Measurements from ENCODE around the gene FLVCR2.
A peak's percentile ranks its signal among the peaks of the same experiment; 100 is the strongest.

Gene FLVCR2

GRCh38 chr14:75649773-75650172, 71.4 kb downstream of the FLVCR2 start:
- no peak for DNase-seq
- intact Hi-C loops (cut with DNase I): no loop called here

DNA sequence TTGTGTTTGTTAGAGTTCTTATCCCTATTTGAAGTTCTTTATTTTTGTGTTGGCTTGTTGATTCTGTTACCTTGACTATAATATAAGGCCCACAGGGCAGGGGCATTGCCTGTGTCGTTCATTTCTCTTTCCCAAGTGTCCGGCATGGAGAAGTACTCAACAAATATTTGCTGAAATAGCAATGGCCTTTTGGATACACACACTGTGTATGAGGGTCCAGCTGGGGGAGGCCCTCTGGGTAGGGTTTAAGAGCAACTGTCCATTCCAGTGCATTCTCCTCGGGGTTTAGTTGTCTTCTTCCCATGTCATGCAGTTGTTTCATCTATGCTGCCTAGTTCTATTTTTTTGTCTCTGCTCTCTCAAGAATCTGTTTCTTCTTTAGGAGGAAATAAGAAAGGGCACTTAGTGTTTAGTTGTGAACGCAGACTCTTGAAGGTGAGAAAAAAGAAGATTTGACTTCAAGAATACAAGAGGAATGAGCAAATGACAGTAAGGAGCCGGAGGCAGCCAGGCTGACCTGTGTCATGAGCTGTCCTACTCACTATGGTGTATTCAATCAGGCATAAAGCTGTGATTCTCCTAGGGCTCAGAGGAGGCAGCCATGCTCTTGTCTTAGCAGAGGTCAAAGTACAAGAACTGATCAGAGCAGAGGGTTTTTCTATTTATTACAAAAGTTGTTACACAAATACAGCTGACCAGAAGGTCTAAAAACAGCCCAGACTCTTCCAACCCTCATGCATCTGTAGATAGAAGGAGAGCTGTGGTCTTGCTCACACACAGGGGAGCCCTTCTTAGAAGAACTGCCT, 72.0 kb downstream of the FLVCR2 start:
- DNase-seq: no peak
- intact Hi-C loops (cut with DNase I): no loop called here

DNA sequence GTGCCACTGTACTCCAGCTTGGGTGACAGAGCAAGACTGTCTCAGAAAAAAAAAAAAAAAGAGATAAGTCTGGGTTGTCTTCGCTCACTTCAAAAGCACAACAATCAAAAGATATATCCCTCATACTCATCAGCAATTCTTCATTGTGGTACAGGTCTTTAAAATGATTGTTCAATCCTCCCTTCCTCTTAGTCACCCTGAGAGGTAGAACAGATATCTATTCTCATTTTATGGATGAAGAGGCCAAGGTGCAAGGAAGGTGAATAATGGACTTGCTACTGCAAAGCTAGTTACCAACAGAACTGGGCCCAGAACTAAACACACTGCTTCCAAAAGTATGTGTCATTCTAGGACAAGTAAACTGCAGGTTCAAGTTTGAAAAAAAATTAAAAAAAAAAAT, 75.1 kb downstream of the FLVCR2 start:
- intact Hi-C loops (cut with DNase I): no loop called here
- no peak for DNase-seq

DNA sequence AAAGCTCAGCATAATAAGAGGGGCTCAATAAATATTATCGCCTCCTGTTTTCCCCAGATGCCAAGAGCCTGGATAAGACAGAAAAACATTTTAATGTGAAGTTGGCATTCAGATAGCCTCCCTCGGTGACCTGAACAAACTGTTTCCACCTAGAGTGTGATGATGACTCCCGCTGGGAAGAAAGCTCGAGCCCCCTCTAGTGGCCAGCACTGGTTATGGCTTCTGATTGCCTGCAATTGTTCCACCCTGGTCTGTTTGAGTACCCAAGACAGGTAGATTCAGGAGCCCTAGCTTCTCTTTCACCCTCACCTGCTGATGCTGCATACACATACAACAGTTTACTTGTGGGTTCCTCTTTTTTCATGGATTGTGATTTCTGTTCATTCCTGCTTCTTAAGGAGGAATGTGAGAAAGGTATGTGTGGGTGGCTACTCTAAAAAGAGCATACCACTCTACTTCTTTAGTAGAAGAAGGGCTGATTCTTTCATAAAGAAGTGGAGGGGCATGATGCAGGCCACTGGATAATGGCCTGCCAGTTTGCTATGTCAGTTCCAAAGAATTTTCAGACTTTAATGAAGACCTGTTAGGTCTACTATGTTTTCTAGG, 75.8 kb downstream of the FLVCR2 start:
- intact Hi-C loops (cut with DNase I): loop anchor here (2.0 kb wide), 1 partner anchor 77 kb away; no protein-coding TSS in a partner anchor
- peak; percentile 70 to 94 (median 87) for DNase-seq

DNA sequence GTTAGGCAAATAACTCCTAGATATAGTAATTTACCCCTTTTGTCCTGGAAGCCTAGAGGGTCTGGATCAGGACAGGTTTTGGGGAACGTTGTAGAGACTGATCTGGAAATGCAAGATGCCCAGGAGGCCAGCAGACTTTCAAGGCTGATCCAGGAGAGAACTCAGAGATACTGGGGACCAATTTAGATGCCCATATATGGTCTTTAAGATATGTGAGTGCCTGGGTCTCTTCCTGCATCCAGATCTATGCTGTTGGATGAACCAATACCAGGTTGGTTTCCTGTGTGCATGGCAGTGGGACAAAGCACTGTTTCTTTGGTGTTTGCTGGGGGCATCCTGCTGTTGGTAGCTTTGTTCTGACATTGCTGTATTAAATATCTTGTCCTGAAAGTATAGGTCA, 76.8 kb downstream of the FLVCR2 start:
- no peak for DNase-seq
- intact Hi-C loops (cut with DNase I): loop anchor here (2.0 kb wide), 1 partner anchor 78 kb away; no protein-coding TSS in a partner anchor

- DNase-seq: no peak
- intact Hi-C loops (cut with DNase I): no loop called here
These were observed 78.9 kb downstream of the FLVCR2 start for GRCh38 chr14:75657331-75657730.

DNA sequence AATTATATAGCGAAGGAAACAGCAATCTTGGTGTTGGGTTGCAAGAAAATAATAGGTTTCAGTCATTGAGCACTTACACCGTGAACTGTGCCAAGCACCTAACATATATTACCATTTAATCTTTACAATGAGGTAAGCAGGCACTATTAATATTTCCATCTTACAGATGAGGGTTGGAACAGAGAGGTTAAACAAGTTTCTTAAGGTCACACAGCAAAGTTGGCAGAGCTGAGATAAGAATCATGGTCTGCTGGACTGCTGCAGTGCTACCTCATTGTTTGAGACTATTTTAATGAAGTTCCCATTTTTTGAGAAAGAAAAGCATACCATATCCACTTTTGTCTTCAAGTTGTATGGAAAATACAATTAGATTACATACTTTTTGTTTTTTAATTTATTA, 80.5 kb downstream of the FLVCR2 start:
- intact Hi-C loops (cut with DNase I): no loop called here

DNA sequence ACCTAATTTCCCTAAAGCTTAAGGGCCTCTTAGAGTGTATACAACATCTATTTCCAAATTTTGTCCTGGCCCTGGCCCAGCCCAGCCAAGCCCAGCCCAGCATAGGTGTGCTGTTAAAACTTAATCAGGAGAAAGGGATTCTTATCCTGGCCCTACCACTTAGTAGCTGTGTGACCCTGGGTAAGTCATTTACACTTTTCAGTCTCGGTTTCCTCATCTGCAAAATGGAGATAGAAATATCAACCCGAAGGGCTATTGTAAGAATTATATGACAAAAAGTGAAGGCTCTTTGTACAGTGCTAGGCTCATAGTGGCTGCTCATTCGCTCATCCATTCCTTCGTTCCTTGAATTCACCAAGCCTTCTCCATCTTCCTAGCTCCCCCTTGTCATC, 81.8 kb downstream of the FLVCR2 start:
- no peak for DNase-seq
- intact Hi-C loops (cut with DNase I): no loop called here

More for the DNA sequence above, 80.5 kb downstream of the FLVCR2 start:
- DNase-seq: no peak

- intact Hi-C loops (cut with DNase I): no loop called here
- DNase-seq: peak; percentile 93 to 99 (median 97)
These were observed 82.4 kb downstream of the FLVCR2 start, which contains the start of the genes ERG28 and TTLL5 for GRCh38 chr14:75660630-75661498. TSS of gene ERG28 (minus strand) at chr14:75660876. CDS start at chr14:75657502, 3,374 bp downstream. TSS of gene TTLL5 (plus strand) at chr14:75661246. CDS start at chr14:75663150, 1,904 bp downstream.

GRCh38 chr14:75661499-75661814, 83.0 kb downstream of the FLVCR2 start:
- intact Hi-C loops (cut with DNase I): no loop called here
- DNase-seq: no peak

DNA sequence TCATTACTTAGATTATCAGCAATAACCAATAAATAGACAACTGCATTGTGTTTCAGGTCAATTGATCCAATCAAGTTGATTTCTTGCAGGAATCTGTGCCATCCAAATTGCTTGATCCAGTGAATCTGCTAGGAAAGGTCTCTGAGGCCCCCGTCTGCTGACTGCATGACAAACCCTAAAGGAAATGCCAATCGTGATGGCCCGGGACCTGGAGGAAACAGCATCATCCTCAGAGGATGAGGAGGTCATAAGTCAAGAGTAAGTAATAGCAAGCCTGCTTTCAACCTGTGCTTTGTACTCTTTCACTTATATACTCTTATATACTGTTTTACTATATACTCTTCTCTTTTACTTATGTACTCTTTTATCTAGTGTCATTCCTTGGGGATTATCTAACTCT, 84.5 kb downstream of the FLVCR2 start:
- intact Hi-C loops (cut with DNase I): no loop called here

DNA sequence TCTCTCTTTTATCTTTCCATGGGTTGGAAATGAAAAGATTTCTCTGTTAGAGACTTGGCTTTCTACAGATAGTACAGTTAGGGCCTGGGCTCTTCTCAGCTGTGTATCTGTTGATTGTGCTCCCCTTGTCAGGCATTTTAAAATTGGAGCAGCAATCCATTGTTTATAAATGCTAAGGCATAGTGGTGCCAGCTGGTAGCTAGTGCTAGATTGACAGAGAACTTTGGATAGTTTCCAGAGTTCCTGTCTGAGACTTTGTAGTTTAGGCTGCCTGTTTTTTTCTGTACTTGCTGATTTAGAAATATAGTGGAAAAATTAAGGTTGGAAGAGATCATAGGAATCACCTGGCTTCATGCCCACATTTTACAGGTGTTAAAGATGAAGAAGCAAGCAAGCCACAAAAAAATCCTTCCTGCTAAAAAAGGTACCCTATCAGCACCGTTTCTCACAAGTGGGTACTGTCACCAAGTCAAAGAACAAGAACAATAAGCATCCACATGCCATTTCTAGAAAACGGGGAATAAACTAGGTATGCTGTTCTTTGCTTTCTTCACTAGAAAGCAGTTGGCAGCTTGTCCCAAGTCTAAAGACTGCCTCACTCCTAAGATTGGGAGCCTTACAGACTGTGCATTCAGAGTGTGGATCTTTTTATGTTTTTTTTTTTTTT, 88.8 kb downstream of the FLVCR2 start:
- intact Hi-C loops (cut with DNase I): no loop called here
- peak in 3 of 42 donors; percentile 11 to 28 (median 26) for DNase-seq

More for the DNA sequence above, 84.5 kb downstream of the FLVCR2 start:
- DNase-seq: no peak

DNA sequence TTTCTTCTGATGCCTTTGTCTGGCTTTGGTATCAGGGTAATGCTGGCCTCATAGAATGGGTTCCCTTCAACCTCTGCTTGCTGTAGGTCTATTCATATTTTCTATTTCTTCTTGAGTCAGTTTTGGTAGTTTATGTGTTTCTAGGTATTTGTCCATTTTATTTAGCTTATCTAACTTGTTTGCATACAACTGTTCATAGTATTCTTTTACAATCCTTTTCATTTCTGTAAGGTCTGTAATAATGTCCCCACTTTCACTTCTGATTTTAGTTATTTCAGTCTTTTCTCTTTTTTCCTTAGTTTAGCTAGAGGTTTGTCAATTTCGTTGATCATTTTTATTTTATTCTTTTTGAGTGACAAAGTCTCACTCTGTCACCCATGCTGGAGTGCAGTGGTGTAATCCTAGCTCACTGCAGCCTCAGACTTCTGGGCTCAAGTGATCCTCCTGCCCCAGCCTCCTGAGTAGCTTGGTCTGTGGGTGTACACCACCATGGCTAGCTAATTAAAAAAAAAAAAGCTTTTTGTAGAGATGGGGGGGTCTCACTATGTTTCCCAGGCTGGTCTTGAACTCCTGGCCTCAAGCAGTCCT, 94.3 kb downstream of the FLVCR2 start:
- intact Hi-C loops (cut with DNase I): no loop called here
- no peak for DNase-seq

DNA sequence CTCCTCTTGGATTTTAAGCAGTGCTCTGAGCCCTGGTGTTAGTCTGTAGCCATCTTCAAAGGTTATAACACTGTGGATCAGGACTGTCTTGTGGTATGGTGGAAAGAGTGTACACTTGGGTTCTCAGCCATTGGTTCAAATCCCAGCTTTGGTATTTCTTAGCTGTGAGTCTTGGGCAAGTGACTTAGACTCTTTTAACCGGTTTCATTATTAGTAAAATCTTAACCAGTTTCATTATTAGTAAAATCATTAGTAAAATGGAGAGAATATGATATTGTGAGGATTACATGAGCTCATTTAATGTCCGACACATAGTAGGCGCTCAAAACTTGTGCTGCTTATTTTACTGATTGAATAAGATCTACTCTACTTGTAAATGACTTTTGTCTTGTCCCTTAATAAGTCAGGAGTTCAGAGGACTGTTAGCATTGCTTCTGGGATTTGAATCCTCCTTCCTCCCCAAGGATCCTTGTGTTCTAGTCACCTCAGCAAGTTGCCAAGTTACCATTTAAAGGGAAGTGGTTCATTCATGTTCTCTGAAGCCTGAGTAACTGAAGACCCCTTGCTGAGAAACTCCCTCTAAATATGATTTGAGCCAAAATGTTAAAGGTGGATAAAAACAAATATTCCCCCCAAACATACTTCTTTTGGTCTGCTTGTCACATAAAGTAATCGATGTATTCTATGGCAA, 95.1 kb downstream of the FLVCR2 start:
- intact Hi-C loops (cut with DNase I): no loop called here
- no peak for DNase-seq

DNA sequence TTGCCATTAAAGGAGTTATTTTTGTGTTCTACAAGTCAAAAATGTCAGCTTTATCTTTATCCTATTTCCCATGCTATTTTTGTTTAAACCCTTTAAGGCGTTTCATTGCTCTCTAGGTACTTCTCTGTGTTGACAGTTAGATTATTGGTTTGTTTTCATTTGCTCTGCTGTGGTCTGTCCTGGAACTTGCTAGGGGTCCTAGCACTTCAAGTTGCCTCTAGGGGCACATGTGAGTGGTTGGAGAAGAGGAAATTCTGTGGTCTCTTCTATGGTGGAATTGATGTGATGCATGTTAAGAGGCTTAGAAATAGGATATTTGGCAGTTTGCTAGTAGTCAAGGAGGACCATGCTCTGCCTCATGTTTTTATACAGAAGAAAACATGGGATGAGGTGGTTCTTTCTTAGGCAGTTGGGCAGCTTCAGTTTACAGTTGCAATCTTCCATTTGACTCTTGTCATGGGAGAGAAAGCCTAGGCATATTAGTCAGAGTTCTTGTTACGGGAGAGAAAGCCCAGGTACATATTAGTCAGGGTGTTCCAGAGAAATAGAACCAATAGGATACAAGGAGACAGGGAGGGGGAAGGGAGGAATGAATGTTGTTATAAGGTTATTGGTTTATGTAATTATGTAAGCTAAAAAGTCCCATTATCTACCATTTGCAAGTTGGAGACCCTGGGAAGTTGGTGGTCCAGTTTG, 97.0 kb downstream of the FLVCR2 start:
- intact Hi-C loops (cut with DNase I): no loop called here
- DNase-seq: no peak

DNA sequence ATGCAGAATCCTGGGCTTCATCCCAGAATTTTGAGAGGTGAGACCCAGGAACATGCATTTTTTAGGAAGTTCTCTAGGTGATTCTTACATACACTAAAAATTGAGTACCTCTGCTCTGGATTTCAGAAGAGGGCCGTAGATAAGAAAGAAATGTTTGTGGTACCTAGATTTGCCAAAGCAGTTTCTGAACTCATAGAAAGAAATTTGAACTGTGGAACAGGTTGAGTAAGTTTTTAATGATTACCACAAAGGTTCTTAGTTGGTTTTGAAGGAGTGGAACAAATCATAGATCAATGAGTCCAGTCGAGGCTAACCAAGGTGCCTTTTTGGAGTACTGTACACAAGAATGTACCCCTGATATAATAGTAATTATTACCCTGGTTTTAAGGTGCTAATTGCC, 107.5 kb downstream of the FLVCR2 start:
- intact Hi-C loops (cut with DNase I): no loop called here

GRCh38 chr14:75689012-75689411, 110.6 kb downstream of the FLVCR2 start:
- DNase-seq: no peak
- intact Hi-C loops (cut with DNase I): no loop called here

More for the DNA sequence above, 107.5 kb downstream of the FLVCR2 start:
- DNase-seq: no peak

- DNase-seq: no peak
These were observed 111.6 kb downstream of the FLVCR2 start for GRCh38 chr14:75690010-75690409.

More at GRCh38 chr14:75690010-75690409, 111.6 kb downstream of the FLVCR2 start:
- intact Hi-C loops (cut with DNase I): no loop called here

Measured in head of caudate nucleus (tissue), 42 donors.